Measurements from ENCODE around the gene MORN1.

- TF ChIP-seq CTCF (IDR thresholded peaks at IDR 0.05) (no peak), POLR2AphosphoS5 (IDR thresholded peaks at IDR 0.05) (no peak), POLR2A (IDR thresholded peaks at IDR 0.05) (no peak), EP300 (IDR thresholded peaks at IDR 0.05) (no peak)
These were observed 11.1 kb upstream of the MORN1 start for GRCh38 chr1:2402420-2402819.
